Measurements from ENCODE around the gene CELSR2.
A peak's percentile ranks its signal among the peaks of the same experiment; 100 is the strongest.

The CELSR2 gene

DNA sequence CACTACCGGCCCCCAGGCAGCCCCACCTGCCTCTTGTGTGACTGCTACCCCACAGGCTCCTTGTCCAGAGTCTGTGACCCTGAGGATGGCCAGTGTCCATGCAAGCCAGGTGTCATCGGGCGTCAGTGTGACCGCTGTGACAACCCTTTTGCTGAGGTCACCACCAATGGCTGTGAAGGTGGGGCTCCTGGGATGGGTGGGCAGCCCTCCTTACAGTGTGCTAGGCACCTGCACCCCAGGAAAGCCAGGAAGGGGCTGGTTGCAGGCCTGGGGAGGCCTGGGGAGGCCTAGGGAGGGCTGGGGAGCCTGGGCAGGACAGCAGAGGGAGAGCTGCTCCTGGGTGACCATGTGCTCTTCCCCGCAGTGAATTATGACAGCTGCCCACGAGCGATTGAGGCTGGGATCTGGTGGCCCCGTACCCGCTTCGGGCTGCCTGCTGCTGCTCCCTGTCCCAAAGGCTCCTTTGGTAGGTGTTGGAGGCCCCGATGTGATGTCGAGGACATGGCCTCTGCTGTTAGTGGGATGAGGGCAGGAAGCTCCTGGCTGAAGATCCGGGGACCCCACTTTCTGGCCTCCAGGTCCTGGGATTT is 16.5 kb downstream of the CELSR2 start:
- DNase-seq = no peak

- DNase-seq = no peak
Measured at GRCh38 chr1:109266965-109267364, 17.6 kb downstream of the CELSR2 start.

- DNase-seq = no peak
Measured at GRCh38 chr1:109267743-109268300, 18.5 kb downstream of the CELSR2 start.

DNA sequence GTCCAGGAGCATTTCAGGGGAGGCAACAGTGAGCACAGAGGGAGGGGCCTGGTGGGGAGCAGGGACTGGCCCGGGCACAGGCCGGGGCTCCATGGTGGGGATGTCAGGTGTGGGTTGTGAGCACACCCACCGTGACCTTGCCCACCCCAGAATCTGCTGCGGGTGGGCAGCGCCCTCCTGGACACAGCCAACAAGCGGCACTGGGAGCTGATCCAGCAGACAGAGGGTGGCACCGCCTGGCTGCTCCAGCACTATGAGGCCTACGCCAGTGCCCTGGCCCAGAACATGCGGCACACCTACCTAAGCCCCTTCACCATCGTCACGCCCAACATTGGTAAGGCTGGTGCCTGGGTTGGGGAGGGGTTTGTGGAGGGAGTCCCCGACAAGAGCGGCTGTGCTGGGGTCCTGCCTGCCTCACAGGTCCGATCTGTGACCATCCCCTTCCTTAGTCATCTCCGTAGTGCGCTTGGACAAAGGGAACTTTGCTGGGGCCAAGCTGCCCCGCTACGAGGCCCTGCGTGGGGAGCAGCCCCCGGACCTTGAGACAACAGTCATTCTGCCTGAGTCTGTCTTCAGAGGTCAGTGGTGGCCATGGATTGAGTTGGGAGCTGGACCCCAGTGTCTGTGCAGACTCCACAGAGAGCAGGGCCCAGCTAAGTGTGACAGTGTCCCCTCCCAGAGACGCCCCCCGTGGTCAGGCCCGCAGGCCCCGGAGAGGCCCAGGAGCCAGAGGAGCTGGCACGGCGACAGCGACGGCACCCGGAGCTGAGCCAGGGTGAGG is 19.3 kb downstream of the CELSR2 start:
- no peak for DNase-seq

DNA sequence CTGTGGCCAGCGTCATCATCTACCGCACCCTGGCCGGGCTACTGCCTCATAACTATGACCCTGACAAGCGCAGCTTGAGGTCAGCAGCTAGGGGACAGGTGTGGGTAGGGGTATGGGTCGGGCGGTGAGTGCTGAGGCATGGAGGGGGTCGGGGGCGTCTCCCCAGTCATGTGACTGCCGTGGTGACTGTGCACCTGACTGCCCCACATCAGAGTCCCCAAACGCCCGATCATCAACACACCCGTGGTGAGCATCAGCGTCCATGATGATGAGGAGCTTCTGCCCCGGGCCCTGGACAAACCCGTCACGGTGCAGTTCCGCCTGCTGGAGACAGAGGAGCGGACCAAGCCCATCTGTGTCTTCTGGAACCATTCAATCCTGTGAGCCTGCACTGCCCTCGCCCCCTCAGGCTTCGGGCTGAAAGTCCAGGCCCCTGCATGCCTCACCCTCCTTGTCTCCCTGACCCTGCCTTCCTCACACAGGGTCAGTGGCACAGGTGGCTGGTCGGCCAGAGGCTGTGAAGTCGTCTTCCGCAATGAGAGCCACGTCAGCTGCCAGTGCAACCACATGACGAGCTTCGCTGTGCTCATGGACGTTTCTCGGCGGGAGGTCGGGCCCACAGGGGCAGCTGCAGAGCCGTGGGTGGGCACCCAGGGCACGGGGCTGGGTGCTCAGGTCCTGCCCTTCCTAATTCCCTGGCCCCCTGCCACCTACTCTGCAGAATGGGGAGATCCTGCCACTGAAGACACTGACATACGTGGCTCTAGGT is 20.1 kb downstream of the CELSR2 start:
- DNase-seq = no peak

- DNase-seq = no peak
Measured at GRCh38 chr1:109269981-109270622, 20.8 kb downstream of the CELSR2 start.

DNA sequence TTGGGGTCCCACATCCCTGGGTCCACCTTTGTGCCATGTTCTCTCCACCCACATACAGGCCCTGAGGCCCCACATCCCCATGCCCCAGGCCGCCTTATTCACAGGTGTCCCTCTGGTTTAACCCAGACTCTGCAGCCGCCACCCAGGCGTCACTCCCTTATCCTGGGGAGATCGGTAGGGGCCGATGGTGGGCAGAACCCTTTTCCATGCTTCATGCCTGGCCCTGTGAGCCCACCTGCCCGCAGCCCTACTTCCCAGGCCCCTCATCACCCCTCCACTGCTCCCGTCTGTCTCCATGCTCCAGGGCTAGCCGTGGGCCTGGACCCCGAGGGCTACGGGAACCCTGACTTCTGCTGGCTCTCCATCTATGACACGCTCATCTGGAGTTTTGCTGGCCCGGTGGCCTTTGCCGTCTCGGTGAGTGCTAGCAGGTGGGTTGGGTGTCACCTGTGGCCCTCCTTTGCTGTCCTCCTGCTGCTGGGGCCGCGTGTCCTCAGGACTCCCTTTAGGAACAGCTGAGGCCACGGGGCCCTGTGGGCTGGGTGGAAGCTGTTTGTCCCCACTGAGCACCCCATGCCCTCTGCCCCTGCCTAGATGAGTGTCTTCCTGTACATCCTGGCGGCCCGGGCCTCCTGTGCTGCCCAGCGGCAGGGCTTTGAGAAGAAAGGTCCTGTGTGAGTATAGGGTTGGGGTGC is 21.4 kb downstream of the CELSR2 start:
- DNase-seq = no peak

- DNase-seq = no peak
Measured at GRCh38 chr1:109271458-109271857, 22.1 kb downstream of the CELSR2 start.

GRCh38 chr1:109272021-109272799 is 22.9 kb downstream of the CELSR2 start:
- DNase-seq = no peak

- no peak for DNase-seq
Measured at GRCh38 chr1:109272831-109273547, 23.6 kb downstream of the CELSR2 start.

DNA sequence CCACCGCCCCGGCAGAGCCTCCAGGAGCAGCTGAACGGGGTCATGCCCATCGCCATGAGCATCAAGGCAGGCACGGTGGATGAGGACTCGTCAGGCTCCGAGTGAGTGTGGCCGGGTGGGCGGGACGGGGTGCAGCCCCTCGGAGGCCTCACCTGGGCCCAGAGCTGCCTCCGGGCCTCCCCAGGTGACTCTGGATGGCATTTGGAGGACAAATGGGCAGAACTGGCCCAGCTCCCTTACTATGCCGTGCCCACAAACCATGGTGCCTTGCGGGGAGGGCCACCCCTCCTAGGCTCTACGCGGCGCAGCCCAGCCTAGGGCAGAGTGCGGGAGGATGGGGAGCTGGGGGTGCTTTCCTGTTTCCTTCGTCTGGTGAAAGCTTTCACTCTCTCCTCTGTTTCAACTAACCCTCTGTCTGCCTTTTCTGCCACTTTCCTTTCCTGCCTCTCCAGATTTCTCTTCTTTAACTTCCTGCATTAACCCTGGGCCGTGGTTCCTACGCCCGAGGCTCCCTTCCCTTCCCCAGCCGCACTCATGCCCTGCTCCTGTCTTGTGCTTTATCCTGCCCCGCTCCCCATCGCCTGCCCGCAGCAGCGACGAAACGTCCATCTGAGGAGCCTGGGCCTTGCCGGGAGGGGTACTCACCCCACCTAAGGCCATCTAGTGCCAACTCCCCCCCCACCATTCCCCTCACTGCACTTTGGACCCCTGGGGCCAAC is 24.4 kb downstream of the CELSR2 start:
- DNase-seq = no peak

DNA sequence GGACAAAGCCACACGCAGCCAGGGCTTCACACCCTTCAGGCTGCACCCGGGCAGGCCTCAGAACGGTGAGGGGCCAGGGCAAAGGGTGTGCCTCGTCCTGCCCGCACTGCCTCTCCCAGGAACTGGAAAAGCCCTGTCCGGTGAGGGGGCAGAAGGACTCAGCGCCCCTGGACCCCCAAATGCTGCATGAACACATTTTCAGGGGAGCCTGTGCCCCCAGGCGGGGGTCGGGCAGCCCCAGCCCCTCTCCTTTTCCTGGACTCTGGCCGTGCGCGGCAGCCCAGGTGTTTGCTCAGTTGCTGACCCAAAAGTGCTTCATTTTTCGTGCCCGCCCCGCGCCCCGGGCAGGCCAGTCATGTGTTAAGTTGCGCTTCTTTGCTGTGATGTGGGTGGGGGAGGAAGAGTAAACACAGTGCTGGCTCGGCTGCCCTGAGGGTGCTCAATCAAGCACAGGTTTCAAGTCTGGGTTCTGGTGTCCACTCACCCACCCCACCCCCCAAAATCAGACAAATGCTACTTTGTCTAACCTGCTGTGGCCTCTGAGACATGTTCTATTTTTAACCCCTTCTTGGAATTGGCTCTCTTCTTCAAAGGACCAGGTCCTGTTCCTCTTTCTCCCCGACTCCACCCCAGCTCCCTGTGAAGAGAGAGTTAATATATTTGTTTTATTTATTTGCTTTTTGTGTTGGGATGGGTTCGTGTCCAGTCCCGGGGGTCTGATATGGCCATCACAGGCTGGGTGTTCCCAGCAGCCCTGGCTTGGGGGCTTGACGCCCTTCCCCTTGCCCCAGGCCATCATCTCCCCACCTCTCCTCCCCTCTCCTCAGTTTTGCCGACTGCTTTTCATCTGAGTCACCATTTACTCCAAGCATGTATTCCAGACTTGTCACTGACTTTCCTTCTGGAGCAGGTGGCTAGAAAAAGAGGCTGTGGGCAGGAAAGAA is 25.5 kb downstream of the CELSR2 start:
- DNase-seq = no peak

- no peak for DNase-seq
Measured at GRCh38 chr1:109275706-109276345, 26.5 kb downstream of the CELSR2 start.

GRCh38 chr1:109277434-109278204 is 28.3 kb downstream of the CELSR2 start:
- DNase-seq = peak; percentile 38

DNA sequence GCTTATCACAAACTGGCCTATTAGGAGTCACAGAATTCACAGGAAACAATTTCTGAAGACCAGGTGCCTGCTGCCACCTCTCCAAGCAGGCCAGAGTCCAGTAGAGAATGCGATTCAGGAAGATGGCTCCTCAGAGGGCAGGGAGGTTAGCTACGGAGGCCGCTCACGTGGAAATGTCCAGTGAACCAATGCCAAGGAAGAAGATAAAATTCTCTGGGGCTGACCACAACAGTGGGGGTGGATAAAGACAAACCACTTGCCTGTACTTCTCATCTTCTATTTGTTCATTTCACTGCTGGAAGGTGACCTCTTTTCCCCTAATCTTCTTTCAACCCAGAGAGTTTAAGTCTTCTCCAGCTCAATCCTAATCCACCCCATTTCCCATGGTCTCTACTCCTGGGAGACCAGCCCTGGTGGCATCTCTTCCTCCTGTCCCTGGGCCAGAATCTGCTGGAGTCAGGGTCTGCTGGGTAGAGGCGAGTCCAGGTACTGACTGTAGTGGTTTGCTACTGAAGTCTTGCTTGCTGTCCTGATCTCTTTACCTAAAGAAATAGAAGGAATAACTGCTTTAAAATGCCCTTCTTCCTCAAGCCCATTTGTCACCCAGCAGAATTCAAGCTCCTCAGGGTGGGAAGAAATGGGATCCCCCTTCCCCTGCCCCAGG is 30.4 kb downstream of the CELSR2 start:
- no peak for DNase-seq

- no peak for DNase-seq
Measured at GRCh38 chr1:109280862-109281261, 31.5 kb downstream of the CELSR2 start.
